ENCODE measurements around the gene MYL9.
A peak's percentile ranks its signal among the peaks of the same experiment; 100 is the strongest.

DNA sequence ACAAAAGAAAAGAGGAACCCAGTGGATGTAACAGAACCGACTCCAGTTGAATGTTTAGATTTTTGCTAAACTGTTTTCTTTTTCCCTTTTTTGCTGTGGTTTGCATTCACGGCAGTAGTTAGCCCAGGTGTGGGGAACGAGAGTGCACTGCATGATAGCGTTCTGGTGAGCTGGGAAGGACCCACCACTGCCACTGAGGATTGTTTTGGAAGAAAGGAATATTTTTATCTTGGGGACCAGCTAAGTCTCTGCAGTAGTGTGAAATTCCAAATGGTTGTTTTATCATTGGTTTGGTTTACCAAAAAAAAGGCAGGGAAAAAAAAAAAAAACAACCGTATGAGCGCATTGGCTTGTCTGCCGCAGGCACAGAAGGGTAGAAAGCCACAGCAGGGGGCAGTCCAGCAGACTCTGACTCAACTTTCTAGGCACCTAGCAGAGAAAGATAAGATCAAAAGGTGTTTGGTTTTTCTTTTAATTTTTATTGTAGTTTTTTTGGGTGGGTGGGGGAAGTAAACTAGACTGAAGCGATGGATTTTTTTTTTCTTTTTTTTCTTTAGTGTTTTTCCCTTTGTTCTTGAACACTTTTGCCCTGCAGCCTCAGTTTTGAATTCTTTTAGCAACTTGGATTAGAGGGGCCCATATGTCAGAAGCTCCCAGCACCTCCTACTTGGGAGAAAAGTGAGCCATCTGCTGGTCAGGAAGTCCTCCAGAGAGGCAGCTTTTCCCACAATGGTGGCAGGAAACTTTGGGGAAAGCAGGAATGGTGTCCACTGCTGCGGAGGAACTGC is 50.7 kb downstream of the MYL9 start:
- TF ChIP-seq, protein P1, sequence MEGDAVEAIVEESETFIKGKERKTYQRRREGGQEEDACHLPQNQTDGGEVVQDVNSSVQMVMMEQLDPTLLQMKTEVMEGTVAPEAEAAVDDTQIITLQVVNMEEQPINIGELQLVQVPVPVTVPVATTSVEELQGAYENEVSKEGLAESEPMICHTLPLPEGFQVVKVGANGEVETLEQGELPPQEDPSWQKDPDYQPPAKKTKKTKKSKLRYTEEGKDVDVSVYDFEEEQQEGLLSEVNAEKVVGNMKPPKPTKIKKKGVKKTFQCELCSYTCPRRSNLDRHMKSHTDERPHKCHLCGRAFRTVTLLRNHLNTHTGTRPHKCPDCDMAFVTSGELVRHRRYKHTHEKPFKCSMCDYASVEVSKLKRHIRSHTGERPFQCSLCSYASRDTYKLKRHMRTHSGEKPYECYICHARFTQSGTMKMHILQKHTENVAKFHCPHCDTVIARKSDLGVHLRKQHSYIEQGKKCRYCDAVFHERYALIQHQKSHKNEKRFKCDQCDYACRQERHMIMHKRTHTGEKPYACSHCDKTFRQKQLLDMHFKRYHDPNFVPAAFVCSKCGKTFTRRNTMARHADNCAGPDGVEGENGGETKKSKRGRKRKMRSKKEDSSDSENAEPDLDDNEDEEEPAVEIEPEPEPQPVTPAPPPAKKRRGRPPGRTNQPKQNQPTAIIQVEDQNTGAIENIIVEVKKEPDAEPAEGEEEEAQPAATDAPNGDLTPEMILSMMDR (conservative IDR thresholded peaks at IDR 0.05; ENCODE audit: low read length): peak; percentile 38
- TF ChIP-seq EZH2phosphoT487 (IDR thresholded peaks at IDR 0.05; ENCODE audit: borderline replicate concordance): no peak

Data from Loucy (cell line).